Uterus (tissue), 4 donors: ENCODE measurements around the gene NUDT2. TPM values are rescaled to one million over a fixed set of nuclear protein-coding genes. Genes with fewer than 3 reads are reported as not detected.

Experiments used
- DNase-seq, 2 donors: peaks; one replicate each; pipeline ENCODE4 v3.0.0-alpha.2; 2019 to 2020
- H3K27ac ChIP-seq, 2 donors: fragments of 200-600 bp; sonication (generic); 1 replicate in 1 of 2; 2 replicates in 1 of 2; pipeline ENCODE4 v1.5.1; 2016 to 2018
- H3K27me3 ChIP-seq, 2 donors: fragments of 200-600 bp; sonication (generic); one replicate each; pipeline ENCODE4 v1.5.1; 2018 to 2019; ENCODE audit warnings: control low read depth in 1 of 2
- H3K36me3 ChIP-seq, 2 donors: fragments of 200-600 bp; sonication (generic); one replicate each; pipeline ENCODE4 v1.5.1; 2019; ENCODE audit warnings: control low read depth in 1 of 2
- H3K4me1 ChIP-seq, 2 donors: fragments of 200-600 bp; sonication (generic); one replicate each; pipeline ENCODE4 v1.5.1; 2018 to 2019; ENCODE audit warnings: control low read depth in 1 of 2
- H3K4me3 ChIP-seq, 2 donors: fragments of 200-600 bp; sonication (generic); 1 replicate in 1 of 2; 2 replicates in 1 of 2; pipeline ENCODE4 v1.5.1; 2018 to 2019; ENCODE audit warnings: mild to moderate bottlenecking in 1 of 2
- H3K9me3 ChIP-seq, 2 donors: fragments of 200-600 bp; sonication (generic); one replicate each; pipeline ENCODE4 v1.5.1; 2019; ENCODE audit warnings: control low read depth in 1 of 2
- CTCF ChIP-seq, 4 experiments: fragments of 200-600 bp in 2 of 4; fragments of 450-650 bp in 2 of 4; sonication (generic) in 2 of 4; IDR thresholded peaks; one replicate each; pipeline ENCODE4 v1.5.1; 2016 to 2019; ENCODE audit warnings: antibody characterized with exemption in 4 of 4, mild to moderate bottlenecking in 2 of 4, moderate library complexity in 1 of 4
- POLR2A ChIP-seq, 2 donors: fragments of 450-650 bp; IDR thresholded peaks; one replicate each; pipeline ENCODE4 v1.6.1; 2016; ENCODE audit warnings: antibody characterized with exemption in 2 of 2, mild to moderate bottlenecking in 1 of 2, moderate library complexity in 1 of 2
- intact Hi-C: fragments of 100-400 bp; cut with DNase I; formaldehyde crosslinking; loops from one replicate; pipeline ENCODE4 v1.15.1; 2023; ENCODE audit warnings: low total_unique reads
- total RNA-seq, 4 donors: library from RNA; depleted of rRNA in 3 of 4; stranded (reverse); fragments of >200 nt in 3 of 4; gene quantifications; one replicate each; pipeline versions ENCODE4 v1.1.0 to v1.2.4, GENCODE V29; 2014 to 2023
- donor health status: DM: yes; HTN: yes; CAD: no.

Gene NUDT2
- total RNA-seq, 4 donors from 2014 or later, result 7.6 to 24.6 (median 20.2) TPM

GRCh38 chr9:34383904-34384303 is 54.5 kb downstream of the NUDT2 start:
- no peak overlapping the region for H3K27ac ChIP-seq
- no peak for DNase-seq
- intact Hi-C loops, result no loop called here
- peaks cover 0 to 4% of the 10 kb centered on the region in 2 donors for H3K4me1 ChIP-seq
- TF ChIP-seq CTCF (IDR thresholded peaks at IDR 0.05) (no peak), POLR2A (IDR thresholded peaks at IDR 0.05) (no peak)
- no peaks in the 10 kb centered on the region for H3K9me3 ChIP-seq
- no peak overlapping the region for H3K4me3 ChIP-seq
- H3K27me3 ChIP-seq, result no peaks in the 10 kb centered on the region
- no peaks in the 10 kb centered on the region for H3K36me3 ChIP-seq

- H3K27ac ChIP-seq, result no peak overlapping the region
- no peaks in the 10 kb centered on the region for H3K36me3 ChIP-seq
- no peak for DNase-seq
- no peaks in the 10 kb centered on the region for H3K9me3 ChIP-seq
- no peak for TF ChIP-seq POLR2A (IDR thresholded peaks at IDR 0.05)
- no peak for TF ChIP-seq CTCF (IDR thresholded peaks at IDR 0.05)
- H3K27me3 ChIP-seq, result no peaks in the 10 kb centered on the region
- H3K4me1 ChIP-seq, result peaks cover 0 to 4% of the 10 kb centered on the region in 2 donors
- intact Hi-C loops, result no loop called here
- H3K4me3 ChIP-seq, result no peak overlapping the region
These were observed 55.2 kb downstream of the NUDT2 start for GRCh38 chr9:34384368-34385165.

GRCh38 chr9:34385561-34386230 is 56.3 kb downstream of the NUDT2 start:
- Histone ChIP-seq H3K27me3 (no peaks in the 10 kb centered on the region), H3K4me1 (no peaks in the 10 kb centered on the region), H3K4me3 (no peak overlapping the region), H3K36me3 (no peaks in the 10 kb centered on the region), H3K9me3 (no peaks in the 10 kb centered on the region), H3K27ac (no peak overlapping the region)
- TF ChIP-seq POLR2A (IDR thresholded peaks at IDR 0.05), result no peak
- no peak for TF ChIP-seq CTCF (IDR thresholded peaks at IDR 0.05)
- no peak for DNase-seq
- intact Hi-C loops, result no loop called here

- no peak overlapping the region for H3K27ac ChIP-seq
- TF ChIP-seq POLR2A (IDR thresholded peaks at IDR 0.05) (no peak), CTCF (IDR thresholded peaks at IDR 0.05) (no peak)
- no peak for DNase-seq
- H3K27me3 ChIP-seq, result no peaks in the 10 kb centered on the region
- no peaks in the 10 kb centered on the region for H3K36me3 ChIP-seq
- H3K4me3 ChIP-seq, result no peak overlapping the region
- no peaks in the 10 kb centered on the region for H3K9me3 ChIP-seq
- intact Hi-C loops, result no loop called here
- no peaks in the 10 kb centered on the region for H3K4me1 ChIP-seq
These were observed 57.3 kb downstream of the NUDT2 start for GRCh38 chr9:34386656-34387055.

- DNase-seq, result no peak
- H3K4me3 ChIP-seq, result no peak overlapping the region
- H3K36me3 ChIP-seq, result no peaks in the 10 kb centered on the region
- H3K27ac ChIP-seq, result no peak overlapping the region
- no peaks in the 10 kb centered on the region for H3K27me3 ChIP-seq
- H3K4me1 ChIP-seq, result no peaks in the 10 kb centered on the region
- TF ChIP-seq POLR2A (IDR thresholded peaks at IDR 0.05) (no peak), CTCF (IDR thresholded peaks at IDR 0.05) (no peak)
- no peaks in the 10 kb centered on the region for H3K9me3 ChIP-seq
- intact Hi-C loops, result no loop called here
These were observed 57.9 kb downstream of the NUDT2 start for GRCh38 chr9:34387239-34387638.
